ENCODE measurements around the gene PRKG1.
"Not testable (repeated sequence)": the region's sequence is repeated elsewhere in the genome, so short reads cannot be mapped to it uniquely, and the experiment has no call there.

Gene PRKG1

GRCh38 chr10:52039002-52039793 lies 964.9 kb downstream of the PRKG1 start:
- not testable (repeated sequence) for DNase-seq

- no peak for DNase-seq
Measured at GRCh38 chr10:52040486-52040885, 966.2 kb downstream of the PRKG1 start.

GRCh38 chr10:52043811-52044210 lies 969.5 kb downstream of the PRKG1 start:
- no peak for DNase-seq

GRCh38 chr10:52048051-52048450 lies 973.8 kb downstream of the PRKG1 start:
- DNase-seq, result no peak

GRCh38 chr10:52050429-52051047 lies 976.3 kb downstream of the PRKG1 start:
- DNase-seq, result no peak

- DNase-seq, result no peak
Measured at GRCh38 chr10:52053497-52053896, 979.2 kb downstream of the PRKG1 start.

GRCh38 chr10:52056291-52056690 lies 982.0 kb downstream of the PRKG1 start:
- DNase-seq, result no peak

GRCh38 chr10:52059089-52059488 lies 984.8 kb downstream of the PRKG1 start:
- DNase-seq, result no peak

- no peak for DNase-seq
Measured at GRCh38 chr10:52063159-52063558, 988.9 kb downstream of the PRKG1 start.

- DNase-seq, result no peak
Measured at GRCh38 chr10:52064084-52064845, 990.0 kb downstream of the PRKG1 start.

GRCh38 chr10:52066383-52066782 lies 992.1 kb downstream of the PRKG1 start:
- no peak for DNase-seq

- DNase-seq, result no peak
Measured at GRCh38 chr10:52068485-52068884, 994.2 kb downstream of the PRKG1 start.

GRCh38 chr10:52071814-52072213 lies 997.5 kb downstream of the PRKG1 start:
- DNase-seq, result no peak

GRCh38 chr10:52074505-52075026 lies 1000.3 kb downstream of the PRKG1 start:
- no peak for DNase-seq

- no peak for DNase-seq
Measured at GRCh38 chr10:52077814-52078213, 1003.5 kb downstream of the PRKG1 start.

- DNase-seq, result no peak
Measured at GRCh38 chr10:52078397-52078937, 1004.2 kb downstream of the PRKG1 start.

- no peak for DNase-seq
Measured at GRCh38 chr10:52082307-52082706, 1008.0 kb downstream of the PRKG1 start.

- no peak for DNase-seq
Measured at GRCh38 chr10:52083422-52083821, 1009.1 kb downstream of the PRKG1 start.

GRCh38 chr10:52092390-52092789 lies 1018.1 kb downstream of the PRKG1 start:
- DNase-seq, result no peak

GRCh38 chr10:52098130-52098529 lies 1023.8 kb downstream of the PRKG1 start:
- no peak for DNase-seq

GRCh38 chr10:52099026-52099600 lies 1024.8 kb downstream of the PRKG1 start:
- DNase-seq, result no peak

GRCh38 chr10:52100011-52100547 lies 1025.8 kb downstream of the PRKG1 start:
- no peak for DNase-seq

GRCh38 chr10:52105301-52105700 lies 1031.0 kb downstream of the PRKG1 start:
- no peak for DNase-seq

Measured in CD4-positive, alpha-beta T cell treated with Interleukin-1 beta for 1 hour (primary cell).